HG02938 (cell line): Measurements from ENCODE around the gene TPMT.
"Not testable (repeated sequence)": the region's sequence is repeated elsewhere in the genome, so short reads cannot be mapped to it uniquely, and the experiment has no call there.

ENCODE experiments used
- ATAC-seq: cut with Tn5 transposase; IDR thresholded peaks from one replicate; pipeline ENCODE4 v1.9.1; 2021; ENCODE audit warnings: mild to moderate bottlenecking, moderate library complexity; ENCODE audit not compliant: unreplicated experiment

TPMT gene

DNA sequence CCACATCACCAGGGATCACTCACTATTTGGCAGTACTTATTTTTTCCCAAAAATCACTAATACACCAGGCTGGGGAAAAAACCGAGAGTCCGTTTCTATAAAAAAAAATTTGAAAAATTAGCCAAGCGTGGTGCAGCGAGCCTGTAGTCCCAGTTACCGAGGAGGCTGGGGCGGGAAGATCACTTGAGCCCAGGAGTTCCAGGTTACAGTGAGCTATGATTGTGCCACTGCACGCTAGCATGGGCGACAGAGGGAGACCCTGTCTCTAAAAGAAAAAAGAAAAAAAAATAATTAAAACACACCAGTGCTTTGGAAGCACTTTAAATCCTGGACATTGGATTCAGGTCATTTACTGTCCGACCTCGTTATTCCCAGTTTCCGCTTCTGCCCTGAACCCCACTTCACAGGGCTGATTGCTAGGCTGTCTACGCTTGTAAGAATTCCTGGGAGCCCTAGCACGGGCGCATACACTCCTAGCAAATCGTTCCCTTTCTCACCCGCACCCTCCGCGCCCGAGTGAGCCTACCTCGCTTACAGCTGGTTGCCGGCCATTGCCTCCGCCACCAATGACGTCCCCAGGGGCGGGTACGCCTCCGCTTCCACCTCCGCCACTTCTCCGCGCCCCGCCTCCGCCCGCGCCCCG lies at the start of gene TPMT:
Gene TPMT (minus strand): TSS at position 571 of the 643 bp plus-strand sequence. CDS start 5,950 bp downstream, outside the sequence.
- peak; percentile 44 for ATAC-seq

DNA sequence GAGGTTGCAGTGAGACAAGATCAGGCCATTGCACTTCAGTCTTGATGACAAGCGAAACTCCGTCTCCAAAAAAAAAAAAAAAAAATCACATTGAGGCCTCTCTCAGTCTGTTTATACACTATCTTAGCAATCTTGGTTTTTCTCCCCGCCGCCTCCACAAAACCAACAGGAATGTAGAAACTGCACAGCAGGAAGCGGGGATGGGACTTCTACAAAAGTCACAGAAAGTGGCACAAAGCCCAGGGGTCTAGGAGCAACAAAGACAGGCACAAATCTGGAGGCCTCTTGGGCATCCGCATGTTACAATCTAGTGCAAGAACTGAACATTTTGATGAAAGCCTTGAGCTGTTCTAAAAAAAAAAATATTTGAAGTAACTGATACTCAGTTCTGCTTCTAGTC lies 48.9 kb upstream of the TPMT start:
- ATAC-seq = no peak

DNA sequence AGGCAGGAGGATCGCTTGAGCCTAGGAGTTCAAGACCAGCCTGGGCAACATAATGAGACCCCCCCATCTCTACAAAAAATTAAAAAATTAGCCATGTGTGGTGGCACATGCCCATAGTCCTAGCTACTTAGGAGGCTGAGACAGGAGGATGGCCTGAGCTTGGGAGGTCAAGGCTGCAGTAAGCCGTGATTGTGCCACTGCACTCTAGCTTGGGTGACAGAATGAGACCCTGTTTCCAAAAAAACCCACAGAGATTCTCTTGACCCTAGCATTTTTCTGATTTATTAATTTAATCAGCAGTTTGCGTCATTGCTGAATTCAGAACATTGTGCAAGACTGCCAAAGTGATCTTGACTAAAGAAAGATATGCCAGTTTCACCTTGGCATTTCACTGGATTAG lies 37.1 kb upstream of the TPMT start:
- ATAC-seq = no peak

DNA sequence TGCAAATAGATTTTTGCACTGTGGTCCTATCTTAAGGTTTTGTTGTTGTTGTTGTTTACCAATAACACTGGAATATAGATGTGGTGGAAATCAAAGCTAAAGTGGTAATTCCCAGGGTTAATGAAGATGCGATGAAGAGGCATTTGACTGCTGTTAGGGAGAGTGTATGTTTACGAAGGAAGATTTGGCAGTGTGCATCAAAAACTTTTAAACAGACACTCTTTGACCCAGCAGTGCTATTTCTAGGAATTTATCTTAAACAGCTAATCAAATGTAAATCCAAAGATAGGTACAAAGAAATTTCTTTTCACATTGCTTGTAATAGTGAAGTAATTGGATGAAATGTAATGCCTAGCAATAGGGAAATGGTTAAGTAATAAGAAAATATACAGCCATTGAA lies 34.3 kb upstream of the TPMT start:
- ATAC-seq = no peak

DNA sequence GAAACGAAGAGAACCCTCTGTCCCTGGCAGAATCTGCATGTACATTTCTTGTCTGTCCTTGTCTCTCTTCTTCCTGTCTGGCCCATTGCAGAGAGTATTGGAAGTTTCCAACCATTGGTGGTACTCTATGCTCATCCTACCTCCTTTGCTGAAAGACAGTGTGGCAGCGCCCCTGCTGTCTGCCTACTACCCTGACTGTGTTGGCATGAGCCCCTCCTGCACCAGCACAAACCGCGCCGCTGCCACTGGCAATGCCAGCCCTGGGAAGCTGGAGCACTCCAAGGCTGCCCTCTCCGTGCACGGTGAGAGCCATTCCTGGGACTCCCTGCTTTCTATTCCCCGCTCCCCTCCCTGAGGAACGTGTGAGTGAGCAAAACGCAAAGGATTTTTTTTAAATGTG lies 32.8 kb upstream of the TPMT start:
- no peak for ATAC-seq

DNA sequence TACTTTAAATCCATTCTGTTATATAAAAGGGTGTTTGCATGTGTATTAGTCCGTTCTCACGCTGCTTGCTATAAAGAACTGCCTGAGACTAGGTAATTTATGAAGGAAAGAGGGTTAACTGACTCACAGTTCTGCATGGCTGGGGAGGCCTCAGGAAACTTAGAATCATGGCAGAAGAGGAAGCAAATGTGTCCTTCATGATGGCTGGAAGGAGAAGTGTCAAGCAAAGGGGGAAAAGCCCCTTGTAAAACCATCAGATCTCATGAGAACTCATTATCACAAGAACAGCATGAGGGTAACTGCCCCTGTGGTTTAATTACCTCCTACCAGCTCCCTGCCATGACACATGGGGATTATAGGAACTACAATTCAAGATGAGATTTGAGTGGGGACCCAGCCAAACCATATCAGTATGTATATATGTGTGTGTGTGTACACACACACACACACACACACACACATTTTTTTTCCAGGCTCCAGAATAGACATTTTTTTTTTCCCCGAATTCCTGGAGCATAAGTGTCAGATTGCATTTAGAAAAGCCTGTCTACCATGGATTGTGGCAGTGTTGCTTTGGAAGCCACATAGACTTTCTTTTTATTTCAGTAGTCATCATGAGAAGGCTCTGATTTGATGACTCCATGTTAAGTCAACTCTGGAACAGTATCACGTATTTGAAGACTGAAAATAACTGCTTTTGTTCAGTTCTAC lies 31.8 kb upstream of the TPMT start:
- ATAC-seq = no peak

DNA sequence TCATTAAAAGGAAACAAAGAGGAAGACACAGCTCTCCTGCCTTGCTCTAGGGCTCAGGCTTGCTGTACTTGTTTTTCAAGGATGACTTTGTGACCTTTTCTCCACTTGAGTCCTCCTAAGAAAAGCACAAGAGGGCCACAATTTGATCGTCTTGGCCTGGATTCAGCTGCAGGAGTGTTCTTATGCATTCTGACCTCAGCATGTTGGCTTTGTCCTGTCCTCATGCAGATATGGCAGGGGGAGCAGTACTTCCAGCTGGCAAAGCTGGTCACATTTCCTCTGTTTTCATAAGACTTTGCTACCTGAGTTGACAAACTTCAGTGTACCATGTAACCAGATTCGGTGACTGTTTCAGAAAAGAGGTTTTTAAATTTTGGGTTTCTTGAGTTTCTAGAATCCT lies 31.2 kb upstream of the TPMT start:
- no peak for ATAC-seq

DNA sequence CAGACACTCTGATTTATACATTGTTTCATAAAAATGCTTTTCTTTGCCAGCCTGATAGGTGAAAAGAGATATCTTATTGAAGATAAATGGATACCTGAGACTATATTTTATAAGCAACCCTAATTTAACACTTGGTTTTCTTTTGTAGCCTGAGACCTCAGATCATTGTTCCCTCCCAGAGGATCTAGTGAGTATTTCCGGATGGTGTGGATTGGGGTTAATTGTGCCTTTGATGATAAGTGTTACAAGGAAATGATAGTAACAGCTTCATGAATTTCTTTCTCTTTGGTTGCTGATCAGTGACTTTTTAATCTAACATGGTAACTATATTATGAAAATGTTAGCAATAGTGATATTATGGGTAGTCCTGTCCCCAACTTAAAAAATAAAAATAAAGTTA lies 30.7 kb upstream of the TPMT start:
- no peak for ATAC-seq

DNA sequence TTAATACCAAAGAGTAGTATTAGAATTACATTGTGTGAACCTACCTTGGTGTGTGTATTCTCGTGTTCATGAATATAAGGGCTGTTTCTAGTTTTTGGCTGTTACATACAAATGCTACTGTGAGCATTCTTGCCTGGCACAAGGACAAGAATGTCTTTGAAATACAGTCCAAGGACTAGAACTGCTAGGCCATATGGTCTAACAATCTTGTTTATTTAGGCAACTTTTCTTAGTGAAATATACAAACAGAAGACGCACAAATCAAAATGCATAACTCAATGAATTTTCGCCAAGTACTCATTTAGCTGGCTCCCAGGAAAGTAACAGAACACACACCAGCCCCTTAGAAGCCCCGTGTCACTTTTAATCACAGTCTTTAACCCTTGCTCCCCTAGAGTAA lies 28.9 kb upstream of the TPMT start:
- no peak for ATAC-seq

DNA sequence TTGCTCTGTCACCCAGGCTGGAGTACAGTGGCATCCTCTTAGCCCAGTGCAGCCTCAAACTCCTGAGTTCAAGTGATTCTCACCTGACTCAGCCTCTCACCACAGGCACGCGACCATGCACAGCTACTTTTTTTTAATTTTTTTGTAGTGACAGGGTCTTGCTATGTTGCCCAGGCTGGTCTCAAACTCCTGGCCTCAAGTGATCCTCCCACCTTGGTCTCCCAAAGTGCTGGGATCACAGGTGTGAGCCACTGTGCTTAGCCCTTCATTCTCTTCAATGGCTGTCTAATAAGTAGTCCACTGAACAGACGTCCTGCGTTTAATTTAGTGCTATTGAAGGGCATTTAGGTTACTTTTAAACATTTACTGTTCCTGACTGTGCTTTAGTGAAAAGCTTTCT lies 27.7 kb upstream of the TPMT start:
- ATAC-seq = no peak

DNA sequence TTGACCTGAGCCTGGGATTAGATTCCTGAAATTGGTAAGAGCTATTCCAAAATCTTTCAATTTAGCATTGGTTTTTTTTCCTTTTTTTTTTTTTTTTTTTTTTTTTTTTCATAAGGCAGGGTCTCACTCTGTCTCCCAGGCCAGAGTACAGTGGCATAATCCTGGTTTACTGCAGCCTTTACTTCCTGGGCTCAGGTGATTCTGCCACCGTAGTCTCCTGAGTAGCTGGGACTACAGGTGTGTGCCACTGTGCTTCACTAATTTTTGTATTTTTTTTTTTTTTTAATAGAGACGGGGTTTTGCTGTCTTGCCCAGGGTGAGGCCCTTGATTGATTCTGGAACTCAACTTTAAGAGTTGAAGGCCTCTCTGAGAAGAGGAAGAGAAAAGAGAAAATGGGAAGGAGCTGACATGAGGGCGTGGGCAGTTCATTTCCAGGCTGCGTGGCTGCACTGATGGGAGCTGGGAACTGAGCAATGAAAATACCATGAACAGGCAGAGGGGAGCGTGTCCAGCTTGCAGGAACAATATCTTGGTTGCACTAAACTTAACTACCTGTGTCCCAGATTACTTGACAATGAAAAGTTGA lies 25.0 kb upstream of the TPMT start:
- ATAC-seq = no peak

DNA sequence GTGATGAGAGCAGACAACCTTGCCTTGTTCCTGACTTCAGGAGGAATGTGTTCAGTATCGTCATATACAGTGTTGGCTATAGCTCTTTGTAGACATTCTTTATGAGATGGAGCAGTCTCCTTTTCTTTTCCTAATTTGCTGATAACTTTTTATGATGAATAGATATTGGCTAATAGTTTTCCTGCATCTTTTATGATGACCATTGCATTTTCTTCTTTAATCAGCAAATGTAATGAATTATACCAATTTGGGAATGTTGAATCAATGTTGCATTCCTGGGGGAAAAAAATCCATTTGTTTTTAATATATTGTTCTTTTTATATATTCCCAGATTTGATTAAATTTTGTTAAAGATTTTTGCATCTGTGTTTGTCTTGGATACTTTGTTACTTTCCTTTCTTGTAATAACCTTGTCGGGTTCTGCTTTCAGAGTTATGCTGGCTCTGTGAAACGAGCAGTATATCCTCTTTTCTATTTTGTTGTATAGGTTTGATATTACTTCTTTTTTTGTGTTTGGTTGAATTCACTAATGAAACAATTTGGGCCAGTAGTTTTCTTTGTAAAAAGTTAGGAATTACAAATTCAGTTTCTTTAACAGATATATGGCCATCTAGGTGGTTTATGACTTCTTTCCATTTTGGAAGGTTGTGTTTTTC lies 24.2 kb upstream of the TPMT start:
- ATAC-seq = no peak

DNA sequence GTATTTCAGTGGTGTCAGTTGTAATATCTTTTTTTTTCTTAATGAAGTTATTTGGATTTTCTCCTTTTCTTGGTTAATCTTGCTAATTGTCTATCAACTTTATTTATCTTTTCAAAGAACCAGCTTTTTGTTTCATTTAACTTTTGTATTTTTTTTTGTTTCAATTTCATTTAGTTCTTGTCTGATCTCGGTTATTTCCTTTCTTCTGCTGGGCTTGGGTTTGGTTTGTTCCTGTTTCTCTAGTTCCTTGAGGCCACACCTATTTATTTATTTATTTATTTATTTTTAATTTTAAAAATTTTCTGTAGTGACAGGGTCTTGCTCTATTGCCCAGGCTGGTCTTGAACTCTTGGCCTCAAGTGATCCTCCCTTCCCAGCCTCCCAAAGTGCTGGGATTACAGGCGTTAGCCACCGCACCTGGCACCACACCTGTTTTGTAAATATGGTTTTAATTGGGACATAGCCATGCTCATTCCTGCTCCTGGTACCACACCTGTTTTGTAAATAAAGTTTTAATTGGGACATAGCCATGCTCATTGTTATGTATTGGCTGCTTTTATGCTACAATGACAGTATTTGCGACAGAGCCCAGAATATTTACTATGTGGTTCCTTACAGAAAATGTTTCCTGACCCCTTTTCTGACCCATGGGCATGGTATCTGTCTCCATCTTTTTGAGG lies 22.5 kb upstream of the TPMT start:
- no peak for ATAC-seq

DNA sequence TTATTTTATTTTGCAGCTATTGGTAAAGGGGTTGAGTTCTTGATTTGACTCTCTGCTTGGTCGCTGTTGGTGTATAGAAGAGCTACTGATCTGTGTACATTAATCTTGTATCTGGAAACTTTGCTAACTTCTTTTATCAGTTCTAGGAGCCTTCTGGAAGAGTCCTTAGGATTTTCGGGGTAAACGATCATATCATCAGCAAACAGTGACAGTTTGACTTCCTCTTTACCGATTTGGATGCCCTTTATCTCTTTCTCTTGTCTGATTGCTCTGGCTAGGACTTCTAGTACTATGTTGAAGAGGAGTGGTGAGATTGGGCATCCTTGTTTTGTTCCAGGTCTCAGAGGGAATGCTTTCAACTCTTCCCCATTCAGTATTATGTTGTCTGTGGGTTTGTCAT lies 21.3 kb upstream of the TPMT start:
- ATAC-seq = not testable (repeated sequence)

DNA sequence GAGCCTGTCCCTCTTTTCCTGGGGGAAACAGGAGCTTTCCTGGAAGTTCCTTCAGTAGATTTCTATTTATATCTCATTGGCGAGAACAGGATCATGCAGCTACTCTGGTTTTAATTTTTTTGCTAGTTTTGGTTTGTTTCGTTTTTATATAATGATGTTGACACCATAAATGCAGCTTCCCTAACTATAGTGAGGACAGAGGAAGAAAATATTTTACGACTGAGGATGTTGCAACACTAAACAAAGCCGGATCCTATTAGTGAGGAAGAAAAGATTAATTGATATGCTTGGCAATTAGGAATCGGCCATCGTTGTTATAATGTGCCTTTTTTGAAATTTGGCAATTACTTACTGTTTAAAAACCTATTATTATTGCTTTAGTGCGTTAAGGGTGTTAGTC lies 17.0 kb upstream of the TPMT start:
- ATAC-seq = no peak

DNA sequence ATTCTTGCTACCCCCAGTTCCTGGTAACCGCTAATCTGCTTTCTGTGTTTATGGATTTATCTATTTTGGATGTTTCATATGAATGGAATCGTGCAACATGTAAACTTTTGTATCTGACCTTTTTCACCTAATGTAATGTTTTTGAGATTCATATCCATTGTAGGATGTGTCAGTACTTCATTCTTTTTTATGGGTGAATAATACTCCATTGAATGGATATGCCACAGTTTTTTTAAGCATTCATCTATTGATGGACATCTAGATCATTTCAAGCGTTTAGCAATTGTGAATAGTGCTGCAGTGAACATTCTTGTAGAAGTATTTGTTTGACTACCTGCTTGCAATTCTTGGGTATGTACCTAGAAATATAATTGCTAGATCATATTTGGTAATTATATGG lies 13.4 kb upstream of the TPMT start:
- no peak for ATAC-seq

DNA sequence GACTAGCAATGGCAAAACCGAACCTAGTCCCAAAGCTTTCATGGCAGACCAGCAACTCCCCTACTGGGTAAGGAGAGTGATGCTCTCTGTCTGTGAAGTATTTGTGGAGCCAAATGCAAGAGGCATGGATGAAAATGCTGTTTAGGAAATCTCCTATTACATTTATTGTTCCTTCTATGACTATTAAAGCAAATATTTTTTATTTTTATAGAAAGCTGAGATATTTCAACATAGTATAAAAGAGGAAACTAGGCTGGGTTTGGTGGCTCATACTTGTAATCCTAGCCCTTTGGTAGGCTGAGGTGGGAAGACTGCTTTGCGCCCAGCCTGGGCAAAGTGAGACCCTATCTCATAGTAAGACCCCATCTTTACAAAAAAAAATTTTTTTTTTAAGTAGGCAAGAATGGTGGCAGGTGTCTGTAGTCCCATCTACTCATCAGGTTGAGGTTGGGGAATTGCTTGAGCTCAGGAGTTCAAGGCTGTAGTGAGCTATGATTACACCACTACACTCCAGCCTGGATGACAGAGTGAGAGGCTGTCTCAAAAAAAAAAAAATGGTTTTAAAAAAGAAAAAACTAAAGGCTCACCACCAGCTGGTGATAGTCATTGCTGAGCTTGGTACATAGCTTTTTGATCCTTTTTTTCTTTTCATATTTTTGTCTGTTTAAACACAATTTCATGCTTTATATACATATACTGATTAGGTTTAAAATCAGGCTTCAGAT lies 11.6 kb upstream of the TPMT start:
- ATAC-seq = no peak

DNA sequence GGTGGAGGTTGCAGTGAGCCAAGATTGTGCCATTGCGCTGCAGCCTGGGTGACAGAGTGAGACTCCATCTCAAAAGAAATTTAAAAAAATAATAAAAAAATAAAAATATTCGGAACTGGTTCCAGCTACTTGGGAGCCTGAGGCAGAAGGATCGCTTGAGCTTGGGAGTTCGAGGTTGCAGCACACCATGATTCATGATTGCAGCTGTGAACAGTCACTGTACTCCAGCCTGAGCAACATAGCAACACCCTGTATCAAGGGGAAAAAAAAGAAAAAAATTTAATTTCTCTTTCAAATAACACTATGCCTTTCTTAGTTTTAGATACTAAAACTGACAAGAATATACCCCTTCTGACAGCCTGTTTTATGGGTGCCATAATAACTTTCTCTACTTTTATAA lies 10.9 kb upstream of the TPMT start:
- ATAC-seq = no peak

DNA sequence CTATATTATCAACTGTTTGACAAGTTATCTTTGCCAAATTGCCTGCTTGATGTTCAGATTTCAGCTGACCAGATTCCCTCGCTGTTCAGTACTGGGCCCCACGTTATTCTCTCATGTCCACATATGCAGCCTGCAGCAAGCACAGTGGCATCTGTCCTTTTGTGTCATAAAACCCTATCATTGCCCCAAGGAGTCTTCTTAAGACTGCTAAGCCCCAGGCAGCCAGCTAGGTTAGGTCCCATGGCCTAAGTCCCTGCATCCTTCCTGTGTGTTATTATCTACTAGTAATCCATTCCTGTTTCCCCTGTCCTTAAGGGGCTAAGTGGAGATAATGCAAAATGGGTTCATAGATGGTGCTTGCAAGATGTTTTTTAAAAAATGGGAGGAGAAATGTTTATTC lies 7.5 kb upstream of the TPMT start:
- ATAC-seq = no peak

DNA sequence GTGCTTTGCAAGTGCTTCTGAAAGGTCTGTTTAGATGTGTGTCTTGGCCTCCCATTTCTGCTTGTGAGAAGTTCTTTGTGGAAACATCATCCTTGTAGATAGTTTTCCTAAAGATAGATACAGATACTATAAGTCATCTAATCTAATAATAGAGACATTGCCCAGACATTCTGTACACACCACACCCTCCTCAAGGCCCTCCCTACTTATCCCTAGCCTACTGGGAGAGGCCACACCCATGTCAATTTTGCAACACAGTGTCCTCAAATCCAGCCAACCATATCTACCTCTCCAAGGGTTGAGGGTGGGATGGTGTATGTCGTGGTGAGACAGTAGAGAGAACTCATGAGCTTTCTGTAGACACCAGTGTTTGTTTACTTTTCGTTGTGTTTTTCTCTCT lies 6.6 kb upstream of the TPMT start:
- ATAC-seq = no peak

DNA sequence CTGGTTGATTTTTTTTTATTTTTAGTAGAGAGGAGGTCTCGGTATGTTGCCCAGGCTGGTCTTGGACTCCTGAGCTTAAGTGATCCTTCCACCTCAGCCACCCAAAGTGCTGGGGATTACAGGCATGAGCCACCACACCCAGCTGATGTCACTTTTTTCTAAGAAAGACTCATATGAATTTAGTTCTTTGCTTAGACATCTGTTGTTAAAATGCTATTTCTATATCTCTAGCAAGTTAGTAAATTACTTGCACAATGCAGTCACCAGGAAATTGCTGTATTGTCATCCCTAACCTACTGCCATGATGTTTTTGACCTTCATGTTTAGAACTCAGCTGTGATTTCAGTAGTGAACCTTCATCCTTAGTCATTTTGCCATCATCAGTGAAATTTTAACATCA lies 6.0 kb upstream of the TPMT start:
- ATAC-seq = no peak
